KG1 (cell line): ENCODE data around the gene IL7R.
A peak's percentile ranks its signal among the peaks of the same experiment; 100 is the strongest.
"Not testable (repeated sequence)": the region's sequence is repeated elsewhere in the genome, so short reads cannot be mapped to it uniquely, and the experiment has no call there.

Experiments used
- DNase-seq: peaks from one replicate; lab custom pipeline; 2025; lab: John Stamatoyannopoulos, UW

IL7R gene

DNA sequence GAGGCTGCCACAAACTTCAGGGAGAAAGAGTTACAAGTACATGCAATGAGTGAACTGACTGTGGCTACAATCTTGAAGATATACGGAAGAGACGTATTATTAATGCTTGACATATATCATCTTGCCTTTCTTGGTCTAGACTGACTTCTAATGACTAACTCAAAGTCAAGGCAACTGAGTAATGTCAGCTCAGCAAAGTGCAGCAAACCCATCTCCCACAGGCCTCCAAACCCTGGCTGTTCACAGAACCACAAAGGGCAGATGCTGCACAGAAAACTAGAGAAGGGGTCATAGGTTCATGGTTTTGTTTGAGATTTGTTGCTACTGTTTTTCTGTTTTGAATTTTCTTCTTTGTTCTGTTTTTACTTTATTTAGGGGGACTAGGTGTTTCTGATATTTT is 21.0 kb downstream of the IL7R start:
- DNase-seq: no peak

DNA sequence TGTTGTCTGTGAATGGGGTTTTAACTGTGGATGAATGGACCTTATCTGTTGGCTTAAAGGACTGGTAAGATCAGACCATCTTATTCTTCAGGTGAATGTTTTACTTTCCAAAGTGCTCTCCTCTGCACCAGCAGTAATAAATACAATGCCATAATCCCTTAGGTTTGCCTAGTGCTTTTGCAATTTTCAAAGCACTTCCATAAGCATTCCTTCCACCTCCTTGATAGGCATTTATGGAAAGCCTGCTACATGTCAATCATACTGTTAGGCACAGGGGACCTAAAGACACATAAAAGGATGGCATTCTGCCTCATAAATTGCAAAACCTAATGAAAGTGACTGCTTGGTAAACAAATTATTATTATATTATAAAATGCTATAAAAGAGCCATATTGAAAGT is 21.4 kb downstream of the IL7R start:
- DNase-seq: no peak

GRCh38 chr5:35879096-35879495 is 22.4 kb downstream of the IL7R start:
- DNase-seq: no peak

- no peak for DNase-seq
These were observed 23.0 kb downstream of the IL7R start for GRCh38 chr5:35879649-35880048.

GRCh38 chr5:35880156-35880555 is 23.5 kb downstream of the IL7R start:
- no peak for DNase-seq

- no peak for DNase-seq
These were observed 25.1 kb downstream of the IL7R start for GRCh38 chr5:35881758-35882157.

- peak; percentile 7 for DNase-seq
These were observed 27.6 kb downstream of the IL7R start for GRCh38 chr5:35884191-35884769.

GRCh38 chr5:35884773-35885172 is 28.1 kb downstream of the IL7R start:
- no peak for DNase-seq

GRCh38 chr5:35886381-35886780 is 29.7 kb downstream of the IL7R start:
- no peak for DNase-seq

GRCh38 chr5:35887321-35888100 is 30.8 kb downstream of the IL7R start:
- DNase-seq: no peak

DNA sequence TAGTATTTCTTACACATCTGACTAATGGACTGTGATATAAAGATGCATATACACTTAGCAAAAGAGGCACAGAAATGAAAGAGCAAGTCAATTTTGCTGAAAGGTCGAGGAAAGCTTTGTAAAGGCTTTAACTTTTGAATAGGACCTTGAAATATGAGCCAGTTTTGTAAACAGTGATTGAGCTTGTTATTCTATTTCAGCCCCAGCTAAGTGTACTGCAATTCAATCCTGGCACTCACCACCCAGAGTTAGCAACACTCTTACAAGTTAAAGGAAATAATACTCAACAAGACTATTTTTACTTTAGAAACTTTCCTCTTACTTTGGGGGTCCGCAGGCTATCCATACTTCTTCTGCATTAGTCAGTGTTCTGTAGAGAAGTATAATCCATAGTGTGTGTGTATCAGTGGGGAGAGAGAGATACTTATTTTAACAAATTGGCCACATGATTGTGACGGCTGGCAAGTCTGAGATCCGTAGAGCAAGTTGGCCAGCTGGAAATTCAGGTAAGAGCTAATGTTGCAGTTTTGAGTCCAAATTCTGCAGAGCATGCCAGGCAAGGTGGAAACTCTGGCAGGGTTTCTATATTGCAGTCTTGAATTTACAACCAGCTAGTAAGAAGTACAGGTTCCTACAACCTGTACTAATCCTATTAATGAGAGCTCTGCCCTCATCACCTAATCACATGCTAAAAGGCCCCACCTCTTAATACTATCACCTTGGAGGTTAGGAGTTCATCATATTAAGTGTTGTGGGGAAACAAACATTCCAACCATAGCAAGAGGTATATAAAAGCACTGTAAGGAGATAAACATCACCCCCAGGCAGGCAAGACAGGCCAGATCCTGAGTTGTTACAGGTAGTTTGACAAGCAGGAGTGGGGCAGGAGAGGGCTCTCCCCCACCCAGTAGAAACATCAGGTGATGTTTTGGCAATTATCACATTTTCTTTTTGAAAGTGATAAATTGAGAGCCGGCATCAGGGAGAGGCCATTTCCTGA is 33.6 kb downstream of the IL7R start:
- DNase-seq: no peak

DNA sequence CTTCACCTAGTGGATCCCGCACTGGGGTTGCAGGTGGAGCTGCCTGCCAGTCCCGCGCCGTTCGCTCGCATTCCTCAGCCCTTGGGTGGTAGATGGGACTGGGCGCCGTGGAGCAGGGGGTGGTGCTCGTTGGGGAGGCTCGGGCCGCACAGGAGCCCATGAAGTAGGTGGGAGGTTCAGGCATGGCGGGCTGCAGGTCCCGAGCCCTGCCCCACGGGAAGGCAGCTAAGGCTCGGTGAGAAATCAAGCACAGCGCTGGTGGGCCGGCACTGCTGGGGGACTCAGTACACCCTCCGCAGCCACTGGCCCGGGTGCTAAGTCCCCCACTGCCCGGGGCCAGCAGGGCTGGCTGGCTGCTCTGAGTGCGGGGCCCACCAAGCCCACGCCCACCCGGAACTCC is 36.1 kb downstream of the IL7R start:
- not testable (repeated sequence) for DNase-seq

DNA sequence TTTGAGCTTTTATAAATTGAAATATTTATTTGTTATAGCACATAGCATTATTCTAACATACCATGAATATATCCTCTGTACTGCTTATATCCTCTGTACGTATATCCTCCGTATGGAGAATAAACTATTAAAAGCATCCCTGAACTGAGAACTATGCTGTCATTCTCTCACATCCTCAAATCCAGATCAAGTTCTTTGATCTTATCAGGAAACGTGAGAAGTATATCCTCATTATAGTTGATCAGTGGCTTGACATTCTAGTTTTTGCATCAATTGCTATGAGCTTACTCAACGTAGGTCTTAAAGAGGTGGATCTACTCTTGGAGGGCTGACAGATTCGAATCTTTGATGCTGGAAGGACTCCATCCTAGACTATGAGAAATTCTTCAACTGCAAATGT is 37.4 kb downstream of the IL7R start:
- no peak for DNase-seq

DNA sequence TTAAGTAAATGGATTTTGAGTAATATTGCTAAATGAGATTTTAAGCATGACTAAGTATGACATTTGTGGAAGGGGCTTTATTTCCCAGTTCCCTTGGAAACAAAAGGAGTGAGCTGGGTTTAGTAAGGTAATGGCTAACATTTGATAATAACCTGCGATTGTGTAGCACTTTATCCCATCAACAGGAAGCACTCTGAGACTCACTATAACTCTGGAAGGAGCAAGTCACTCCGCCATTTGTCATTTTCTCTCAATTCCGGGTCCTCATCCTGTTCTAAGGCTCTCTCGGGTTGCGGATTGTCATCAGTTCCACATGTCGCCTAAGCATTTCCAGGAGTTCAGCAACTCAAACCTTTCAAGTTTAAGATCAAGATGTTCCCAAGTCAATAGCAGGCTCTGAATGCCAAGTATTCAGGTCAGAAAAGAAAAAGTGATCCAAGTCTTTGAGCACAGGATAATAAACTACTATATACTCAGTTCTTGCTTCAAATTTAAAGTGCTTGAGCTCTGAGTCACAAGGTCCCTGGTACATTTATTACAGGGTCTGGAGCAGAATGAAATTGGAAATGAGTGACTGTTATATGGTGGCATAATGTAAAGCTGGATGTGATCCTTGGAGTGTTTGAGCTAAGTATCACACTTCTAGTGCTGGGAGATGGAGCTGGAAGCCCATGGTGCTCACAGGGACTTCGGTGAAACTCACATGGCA is 42.4 kb downstream of the IL7R start:
- DNase-seq: no peak

DNA sequence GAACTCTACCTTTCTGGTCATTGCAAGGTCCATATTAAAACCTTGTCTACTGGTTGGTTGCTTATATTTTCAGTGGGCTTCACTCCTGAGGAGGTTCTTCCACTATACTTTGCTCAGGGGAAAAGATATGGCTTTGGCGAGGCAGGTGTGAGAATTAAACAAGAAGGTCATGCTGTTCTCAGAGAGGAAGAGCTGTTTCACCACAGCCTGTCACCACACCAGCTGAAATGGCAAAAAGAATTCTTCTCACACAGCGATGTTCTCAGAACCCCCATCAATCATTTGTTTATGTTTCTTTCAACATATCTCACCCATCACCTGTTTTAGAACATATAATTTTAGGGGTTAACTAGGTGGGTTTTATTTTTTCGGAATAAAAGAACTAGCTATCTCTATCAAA is 43.1 kb downstream of the IL7R start:
- no peak for DNase-seq

DNA sequence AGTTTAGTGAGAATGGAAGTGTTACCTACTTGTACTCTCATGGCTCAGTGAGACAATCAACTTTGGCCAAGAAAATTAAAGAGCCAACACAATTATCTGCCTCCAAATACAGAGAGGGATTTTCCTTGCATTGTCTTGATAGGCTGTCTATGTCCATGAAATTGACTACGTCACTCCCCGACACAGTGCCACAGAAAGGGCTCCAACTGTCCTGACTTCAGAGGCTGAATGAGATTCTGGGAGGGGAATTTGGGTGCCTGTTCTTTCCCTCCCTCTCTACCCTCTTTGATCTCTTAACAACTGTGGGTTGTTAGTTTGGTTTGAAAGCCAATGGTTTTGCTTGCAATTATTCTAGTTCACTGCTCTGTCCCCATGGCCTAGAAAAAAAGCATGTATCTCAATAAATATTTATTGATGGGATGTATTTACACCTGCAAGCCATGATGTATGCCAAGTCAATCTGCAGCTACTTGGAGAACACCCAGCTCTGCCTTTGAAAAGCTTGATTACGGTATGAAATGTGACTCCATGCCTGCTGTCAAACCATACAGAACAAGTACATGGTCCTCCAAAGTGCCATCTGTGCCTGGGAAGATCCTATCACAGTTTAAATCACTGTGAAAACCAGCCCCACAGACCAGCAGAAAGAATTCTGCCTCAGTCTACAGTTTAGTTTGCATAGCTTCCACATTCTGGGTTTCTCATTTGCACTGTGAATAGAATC is 44.4 kb downstream of the IL7R start:
- DNase-seq: no peak

DNA sequence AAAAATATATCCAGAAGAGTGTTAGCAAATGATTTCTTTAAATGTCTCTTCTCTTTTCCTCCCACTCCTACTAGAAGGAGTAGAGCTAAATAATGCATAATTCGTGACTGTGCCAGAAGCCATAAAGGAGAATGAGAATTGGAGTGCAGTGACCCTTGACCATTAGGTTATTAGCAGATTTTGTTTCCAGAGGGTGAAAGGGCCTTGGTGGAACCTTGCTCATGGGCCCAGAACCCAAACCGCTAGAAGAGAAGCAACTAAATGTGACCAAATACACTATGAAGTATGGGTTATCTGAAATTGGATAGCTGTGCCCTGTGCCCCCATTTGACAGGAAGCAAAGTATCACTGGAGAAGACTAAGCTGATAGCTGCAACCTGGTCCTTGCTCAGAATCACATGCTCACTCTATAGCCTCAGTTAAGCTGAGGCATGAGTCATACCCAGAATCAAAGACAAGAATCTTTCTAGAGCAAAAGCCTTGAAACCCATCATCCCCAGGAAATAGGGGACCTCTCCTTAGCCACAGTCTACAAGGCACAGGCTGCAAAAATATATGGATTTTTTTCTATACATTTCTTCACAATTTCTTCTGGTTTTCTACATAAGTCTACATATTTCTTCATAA is 45.5 kb downstream of the IL7R start:
- DNase-seq: no peak

- DNase-seq: no peak
These were observed 47.0 kb downstream of the IL7R start for GRCh38 chr5:35903631-35904203.

- DNase-seq: no peak
These were observed 47.9 kb downstream of the IL7R start for GRCh38 chr5:35904443-35905132.

GRCh38 chr5:35908228-35908627 is 51.5 kb downstream of the IL7R start:
- peak; percentile 34 for DNase-seq
